ENCODE data around the gene LBX2.

The LBX2 gene

DNA sequence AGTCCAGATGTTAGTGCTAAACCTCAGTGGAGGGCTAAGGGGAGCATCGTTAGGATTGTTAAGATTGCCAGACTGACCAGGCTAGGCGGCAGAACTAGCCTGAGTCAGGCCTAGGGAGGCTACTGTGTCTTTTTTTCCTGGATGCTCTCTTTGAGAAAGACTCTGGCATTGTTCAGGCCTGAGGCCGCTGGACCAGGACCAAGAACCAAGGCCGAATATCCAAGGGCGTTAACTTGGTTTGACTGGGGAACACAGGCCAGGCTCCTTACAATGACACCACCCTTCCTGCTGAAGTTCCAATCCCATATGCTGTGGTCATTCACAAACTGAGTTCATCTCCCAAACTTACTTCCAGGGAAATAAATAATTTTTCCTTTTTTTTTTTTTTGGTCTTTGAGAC, 40.9 kb upstream of the LBX2 start:
- ATAC-seq, result no peak

DNA sequence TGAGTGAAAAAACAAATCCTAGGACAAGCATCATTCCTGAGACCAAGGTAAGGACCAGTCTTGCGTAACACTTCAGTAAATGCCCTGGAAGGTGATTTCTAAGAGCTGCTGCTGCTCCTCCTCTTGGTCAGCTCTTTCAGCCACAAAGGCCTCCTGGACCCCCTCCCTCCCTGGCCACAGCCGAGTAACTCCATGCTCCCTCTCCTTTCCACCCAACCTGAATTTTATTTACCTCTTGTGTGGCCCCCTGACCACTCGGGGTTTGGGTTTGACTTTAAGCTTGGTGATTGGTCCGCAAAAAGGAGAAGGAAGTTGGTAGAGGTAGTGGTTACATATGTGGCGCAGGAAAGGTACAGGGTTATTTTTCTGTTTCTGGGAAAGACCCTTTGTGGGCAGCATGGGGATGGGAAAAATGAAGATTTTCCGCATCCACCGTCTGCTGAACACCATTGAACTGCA, 39.5 kb upstream of the LBX2 start:
- TF ChIP-seq ZNF565 (CRISPR knock-in tag; conservative IDR thresholded peaks at IDR 0.05; ENCODE audit: low read depth) (no peak), OSR1 (CRISPR knock-in tag; IDR thresholded peaks at IDR 0.05) (no peak), ZNF8 (CRISPR knock-in tag; IDR thresholded peaks at IDR 0.05) (no peak), CSDC2 (CRISPR knock-in tag; IDR thresholded peaks at IDR 0.05) (no peak), BACH2 (CRISPR knock-in tag; IDR thresholded peaks at IDR 0.05; ENCODE audit: borderline replicate concordance) (no peak), PPARA (CRISPR knock-in tag; IDR thresholded peaks at IDR 0.05; ENCODE audit: borderline replicate concordance) (no peak), ZFP3 (CRISPR knock-in tag; IDR thresholded peaks at IDR 0.05) (no peak), RARB (CRISPR knock-in tag; IDR thresholded peaks at IDR 0.05) (no peak), ESRRG (CRISPR knock-in tag; IDR thresholded peaks at IDR 0.05) (no peak), SNAI2 (CRISPR knock-in tag; IDR thresholded peaks at IDR 0.05) (no peak)
- TF ChIP-seq, protein P1, sequence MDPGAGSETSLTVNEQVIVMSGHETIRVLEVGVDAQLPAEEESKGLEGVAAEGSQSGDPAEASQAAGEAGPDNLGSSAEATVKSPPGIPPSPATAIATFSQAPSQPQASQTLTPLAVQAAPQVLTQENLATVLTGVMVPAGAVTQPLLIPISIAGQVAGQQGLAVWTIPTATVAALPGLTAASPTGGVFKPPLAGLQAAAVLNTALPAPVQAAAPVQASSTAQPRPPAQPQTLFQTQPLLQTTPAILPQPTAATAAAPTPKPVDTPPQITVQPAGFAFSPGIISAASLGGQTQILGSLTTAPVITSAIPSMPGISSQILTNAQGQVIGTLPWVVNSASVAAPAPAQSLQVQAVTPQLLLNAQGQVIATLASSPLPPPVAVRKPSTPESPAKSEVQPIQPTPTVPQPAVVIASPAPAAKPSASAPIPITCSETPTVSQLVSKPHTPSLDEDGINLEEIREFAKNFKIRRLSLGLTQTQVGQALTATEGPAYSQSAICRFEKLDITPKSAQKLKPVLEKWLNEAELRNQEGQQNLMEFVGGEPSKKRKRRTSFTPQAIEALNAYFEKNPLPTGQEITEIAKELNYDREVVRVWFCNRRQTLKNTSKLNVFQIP (CRISPR knock-in tag; IDR thresholded peaks at IDR 0.05; ENCODE audit: borderline replicate concordance, low read depth), result no peak
- TF ChIP-seq, protein P2, sequence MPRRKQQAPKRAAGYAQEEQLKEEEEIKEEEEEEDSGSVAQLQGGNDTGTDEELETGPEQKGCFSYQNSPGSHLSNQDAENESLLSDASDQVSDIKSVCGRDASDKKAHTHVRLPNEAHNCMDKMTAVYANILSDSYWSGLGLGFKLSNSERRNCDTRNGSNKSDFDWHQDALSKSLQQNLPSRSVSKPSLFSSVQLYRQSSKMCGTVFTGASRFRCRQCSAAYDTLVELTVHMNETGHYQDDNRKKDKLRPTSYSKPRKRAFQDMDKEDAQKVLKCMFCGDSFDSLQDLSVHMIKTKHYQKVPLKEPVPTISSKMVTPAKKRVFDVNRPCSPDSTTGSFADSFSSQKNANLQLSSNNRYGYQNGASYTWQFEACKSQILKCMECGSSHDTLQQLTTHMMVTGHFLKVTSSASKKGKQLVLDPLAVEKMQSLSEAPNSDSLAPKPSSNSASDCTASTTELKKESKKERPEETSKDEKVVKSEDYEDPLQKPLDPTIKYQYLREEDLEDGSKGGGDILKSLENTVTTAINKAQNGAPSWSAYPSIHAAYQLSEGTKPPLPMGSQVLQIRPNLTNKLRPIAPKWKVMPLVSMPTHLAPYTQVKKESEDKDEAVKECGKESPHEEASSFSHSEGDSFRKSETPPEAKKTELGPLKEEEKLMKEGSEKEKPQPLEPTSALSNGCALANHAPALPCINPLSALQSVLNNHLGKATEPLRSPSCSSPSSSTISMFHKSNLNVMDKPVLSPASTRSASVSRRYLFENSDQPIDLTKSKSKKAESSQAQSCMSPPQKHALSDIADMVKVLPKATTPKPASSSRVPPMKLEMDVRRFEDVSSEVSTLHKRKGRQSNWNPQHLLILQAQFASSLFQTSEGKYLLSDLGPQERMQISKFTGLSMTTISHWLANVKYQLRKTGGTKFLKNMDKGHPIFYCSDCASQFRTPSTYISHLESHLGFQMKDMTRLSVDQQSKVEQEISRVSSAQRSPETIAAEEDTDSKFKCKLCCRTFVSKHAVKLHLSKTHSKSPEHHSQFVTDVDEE (CRISPR knock-in tag; IDR thresholded peaks at IDR 0.05), result no peak
- ATAC-seq, result no peak

More for the DNA sequence above, 40.9 kb upstream of the LBX2 start:
- TF ChIP-seq, protein P2 (CRISPR knock-in tag; IDR thresholded peaks at IDR 0.05), result no peak
- TF ChIP-seq GLIS3 (CRISPR knock-in tag; IDR thresholded peaks at IDR 0.05) (no peak), PPARA (CRISPR knock-in tag; IDR thresholded peaks at IDR 0.05; ENCODE audit: borderline replicate concordance) (no peak), TCF4 (CRISPR knock-in tag; IDR thresholded peaks at IDR 0.05; ENCODE audit: borderline replicate concordance) (no peak), TOX (CRISPR knock-in tag; IDR thresholded peaks at IDR 0.05; ENCODE audit: borderline replicate concordance) (no peak), BACH2 (CRISPR knock-in tag; IDR thresholded peaks at IDR 0.05; ENCODE audit: borderline replicate concordance) (no peak), ZFP30 (CRISPR knock-in tag; IDR thresholded peaks at IDR 0.05) (no peak), RARB (CRISPR knock-in tag; IDR thresholded peaks at IDR 0.05) (no peak), ZC3H10 (CRISPR knock-in tag; IDR thresholded peaks at IDR 0.05) (no peak), SNAI2 (CRISPR knock-in tag; IDR thresholded peaks at IDR 0.05) (no peak), ZNF8 (CRISPR knock-in tag; IDR thresholded peaks at IDR 0.05) (no peak)
- TF ChIP-seq, protein P3, sequence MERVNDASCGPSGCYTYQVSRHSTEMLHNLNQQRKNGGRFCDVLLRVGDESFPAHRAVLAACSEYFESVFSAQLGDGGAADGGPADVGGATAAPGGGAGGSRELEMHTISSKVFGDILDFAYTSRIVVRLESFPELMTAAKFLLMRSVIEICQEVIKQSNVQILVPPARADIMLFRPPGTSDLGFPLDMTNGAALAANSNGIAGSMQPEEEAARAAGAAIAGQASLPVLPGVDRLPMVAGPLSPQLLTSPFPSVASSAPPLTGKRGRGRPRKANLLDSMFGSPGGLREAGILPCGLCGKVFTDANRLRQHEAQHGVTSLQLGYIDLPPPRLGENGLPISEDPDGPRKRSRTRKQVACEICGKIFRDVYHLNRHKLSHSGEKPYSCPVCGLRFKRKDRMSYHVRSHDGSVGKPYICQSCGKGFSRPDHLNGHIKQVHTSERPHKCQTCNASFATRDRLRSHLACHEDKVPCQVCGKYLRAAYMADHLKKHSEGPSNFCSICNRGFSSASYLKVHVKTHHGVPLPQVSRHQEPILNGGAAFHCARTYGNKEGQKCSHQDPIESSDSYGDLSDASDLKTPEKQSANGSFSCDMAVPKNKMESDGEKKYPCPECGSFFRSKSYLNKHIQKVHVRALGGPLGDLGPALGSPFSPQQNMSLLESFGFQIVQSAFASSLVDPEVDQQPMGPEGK (CRISPR knock-in tag; IDR thresholded peaks at IDR 0.05; ENCODE audit: borderline replicate concordance), result no peak

DNA sequence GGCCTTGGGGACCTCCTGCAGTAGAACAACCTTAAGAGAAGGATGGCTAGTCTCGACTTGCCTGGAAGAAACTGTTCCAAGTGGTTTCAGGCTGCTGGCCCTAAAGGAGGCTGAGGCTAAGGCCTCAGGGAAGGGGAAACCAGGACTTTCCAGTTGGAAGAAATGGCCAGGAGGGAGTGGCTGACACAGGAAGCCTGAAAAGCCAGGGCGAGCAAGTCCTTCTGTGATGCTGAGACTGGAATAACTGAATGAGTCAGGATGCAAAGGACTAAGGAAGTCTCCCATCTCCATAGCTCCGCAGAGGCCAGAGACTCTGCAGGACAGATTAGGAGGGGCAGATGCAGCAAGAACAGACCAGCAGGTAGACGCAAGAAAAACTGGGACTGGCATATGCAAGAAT, 37.7 kb upstream of the LBX2 start:
- TF ChIP-seq ZNF565 (CRISPR knock-in tag; conservative IDR thresholded peaks at IDR 0.05; ENCODE audit: low read depth), result no peak
- no peak for TF ChIP-seq ZFP30 (CRISPR knock-in tag; IDR thresholded peaks at IDR 0.05)
- TF ChIP-seq, protein P1 (CRISPR knock-in tag; IDR thresholded peaks at IDR 0.05; ENCODE audit: borderline replicate concordance, low read depth), result no peak
- TF ChIP-seq, protein P2 (CRISPR knock-in tag; IDR thresholded peaks at IDR 0.05), result no peak
- TF ChIP-seq, protein P4, sequence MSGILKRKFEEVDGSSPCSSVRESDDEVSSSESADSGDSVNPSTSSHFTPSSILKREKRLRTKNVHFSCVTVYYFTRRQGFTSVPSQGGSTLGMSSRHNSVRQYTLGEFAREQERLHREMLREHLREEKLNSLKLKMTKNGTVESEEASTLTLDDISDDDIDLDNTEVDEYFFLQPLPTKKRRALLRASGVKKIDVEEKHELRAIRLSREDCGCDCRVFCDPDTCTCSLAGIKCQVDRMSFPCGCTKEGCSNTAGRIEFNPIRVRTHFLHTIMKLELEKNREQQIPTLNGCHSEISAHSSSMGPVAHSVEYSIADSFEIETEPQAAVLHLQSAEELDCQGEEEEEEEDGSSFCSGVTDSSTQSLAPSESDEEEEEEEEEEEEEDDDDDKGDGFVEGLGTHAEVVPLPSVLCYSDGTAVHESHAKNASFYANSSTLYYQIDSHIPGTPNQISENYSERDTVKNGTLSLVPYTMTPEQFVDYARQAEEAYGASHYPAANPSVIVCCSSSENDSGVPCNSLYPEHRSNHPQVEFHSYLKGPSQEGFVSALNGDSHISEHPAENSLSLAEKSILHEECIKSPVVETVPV (CRISPR knock-in tag; IDR thresholded peaks at IDR 0.05), result no peak
- no peak for TF ChIP-seq GLIS3 (CRISPR knock-in tag; IDR thresholded peaks at IDR 0.05)
- ATAC-seq, result no peak
